Measurements from ENCODE around the gene RAPSN. TPM values are rescaled to one million over a fixed set of nuclear protein-coding genes. Genes with fewer than 3 reads are reported as not detected.

RAPSN gene
- total RNA-seq, 1 donor, result 0.09 TPM

- no peak overlapping the region for H3K4me3 ChIP-seq (ENCODE audit: low read depth, low read length)
- no peak for TF ChIP-seq CTCF (IDR thresholded peaks at IDR 0.05; ENCODE audit: insufficient read depth, low read length)
- DNase-seq (ENCODE audit: low read depth), result no peak
Observed at GRCh38 chr11:47467357-47467756, 18.4 kb upstream of the RAPSN start.

GRCh38 chr11:47466701-47467250, 17.8 kb upstream of the RAPSN start:
- TF ChIP-seq CTCF (IDR thresholded peaks at IDR 0.05; ENCODE audit: insufficient read depth, low read length), result no peak
- peak; percentile 65 for DNase-seq (ENCODE audit: low read depth)
- H3K4me3 ChIP-seq (ENCODE audit: low read depth, low read length), result peak overlapping the region; percentile 37

- DNase-seq (ENCODE audit: low read depth), result peak; percentile 83
- no peak overlapping the region for H3K4me3 ChIP-seq (ENCODE audit: low read depth, low read length)
- no peak for TF ChIP-seq CTCF (IDR thresholded peaks at IDR 0.05; ENCODE audit: insufficient read depth, low read length)
Observed at GRCh38 chr11:47466201-47466600, 17.3 kb upstream of the RAPSN start.

- no peak for DNase-seq (ENCODE audit: low read depth)
Observed at GRCh38 chr11:47464483-47464882, 15.5 kb upstream of the RAPSN start.

GRCh38 chr11:47461876-47462275, 12.9 kb upstream of the RAPSN start:
- H3K4me3 ChIP-seq (ENCODE audit: low read depth, low read length), result no peak overlapping the region
- no peak for TF ChIP-seq CTCF (IDR thresholded peaks at IDR 0.05; ENCODE audit: insufficient read depth, low read length)
- no peak for DNase-seq (ENCODE audit: low read depth)

More at GRCh38 chr11:47464483-47464882, 15.5 kb upstream of the RAPSN start:
- TF ChIP-seq CTCF (IDR thresholded peaks at IDR 0.05; ENCODE audit: insufficient read depth, low read length), result no peak
- H3K4me3 ChIP-seq (ENCODE audit: low read depth, low read length), result no peak overlapping the region

GRCh38 chr11:47460571-47461235, 11.8 kb upstream of the RAPSN start:
- TF ChIP-seq CTCF (IDR thresholded peaks at IDR 0.05; ENCODE audit: insufficient read depth, low read length), result no peak
- DNase-seq (ENCODE audit: low read depth), result no peak
- no peak overlapping the region for H3K4me3 ChIP-seq (ENCODE audit: low read depth, low read length)
